Breast epithelium (tissue), 4 donors: ENCODE measurements around the gene GPR15. TPM values are rescaled to one million over a fixed set of nuclear protein-coding genes. Genes with fewer than 3 reads are reported as not detected.

ENCODE experiments used
- DNase-seq, 2 donors: peaks; one replicate each; pipeline ENCODE4 v3.0.0-alpha.2; 2019; ENCODE audit warnings: low spot score in 2 of 2
- H3K27ac ChIP-seq, 2 donors: fragments of 200-600 bp; sonication (generic) in 1 of 2; one replicate each; pipeline ENCODE4 v1.5.1; 2016 to 2019; ENCODE audit warnings: mild to moderate bottlenecking in 1 of 2
- H3K27me3 ChIP-seq, 2 donors: fragments of 200-600 bp; sonication (generic) in 1 of 2; one replicate each; pipeline versions ENCODE4 v1.5.1 to v1.6.0; 2017 to 2019; ENCODE audit warnings: control low read depth in 1 of 2, mild to moderate bottlenecking in 1 of 2
- H3K36me3 ChIP-seq: fragments of 200-600 bp; one replicate; pipeline ENCODE4 v1.5.1; 2019
- H3K4me1 ChIP-seq, 2 donors: fragments of 200-600 bp; sonication (generic); one replicate each; pipeline ENCODE4 v1.5.1; 2016 to 2019; ENCODE audit warnings: control low read depth in 1 of 2
- H3K4me3 ChIP-seq, 3 donors: fragments of 200-600 bp; sonication (generic); 1 replicate in 2 of 3; 2 replicates in 1 of 3; pipeline ENCODE4 v1.5.1; 2016 to 2019; ENCODE audit warnings: mild to moderate bottlenecking in 3 of 3, moderate library complexity in 2 of 3
- H3K9me3 ChIP-seq, 2 donors: fragments of 200-600 bp; sonication (generic) in 1 of 2; one replicate each; pipeline ENCODE4 v1.5.1; 2016 to 2019; ENCODE audit warnings: control low read depth in 1 of 2
- POLR2A ChIP-seq: fragments of 450-650 bp; IDR thresholded peaks from one replicate; pipeline ENCODE4 v1.6.1; 2016; ENCODE audit warnings: antibody characterized with exemption, mild to moderate bottlenecking, moderate library complexity
- POLR2AphosphoS5 ChIP-seq, 3 donors: sonication (generic); formaldehyde crosslinking; IDR thresholded peaks; one replicate each; pipeline ENCODE4 v1.6.1; 2017; ENCODE audit warnings: antibody characterized with exemption in 3 of 3
- intact Hi-C: fragments of 100-400 bp; cut with DNase I; formaldehyde crosslinking; loops from one replicate; pipeline ENCODE4 v1.15.1; 2023; ENCODE audit warnings: low total_unique reads
- total RNA-seq, 3 donors: library from RNA; depleted of rRNA; stranded (reverse); fragments of >200 nt; gene quantifications; one replicate each; pipeline ENCODE4 v1.1.0, GENCODE V29; 2016
- TF ChIP-seq, protein P1 (sequence below), 3 donors: fragments of 450-650 bp; IDR thresholded peaks; one replicate each; pipeline ENCODE4 v1.5.1; 2016 to 2017; ENCODE audit warnings: antibody characterized with exemption in 3 of 3, mild to moderate bottlenecking in 3 of 3, moderate library complexity in 3 of 3

The GPR15 gene
- total RNA-seq: 1 to 10 TPM in 1 of 3 donors, under 1 TPM in 1, not detected in 1; 0.59 to 1.6 TPM

DNA sequence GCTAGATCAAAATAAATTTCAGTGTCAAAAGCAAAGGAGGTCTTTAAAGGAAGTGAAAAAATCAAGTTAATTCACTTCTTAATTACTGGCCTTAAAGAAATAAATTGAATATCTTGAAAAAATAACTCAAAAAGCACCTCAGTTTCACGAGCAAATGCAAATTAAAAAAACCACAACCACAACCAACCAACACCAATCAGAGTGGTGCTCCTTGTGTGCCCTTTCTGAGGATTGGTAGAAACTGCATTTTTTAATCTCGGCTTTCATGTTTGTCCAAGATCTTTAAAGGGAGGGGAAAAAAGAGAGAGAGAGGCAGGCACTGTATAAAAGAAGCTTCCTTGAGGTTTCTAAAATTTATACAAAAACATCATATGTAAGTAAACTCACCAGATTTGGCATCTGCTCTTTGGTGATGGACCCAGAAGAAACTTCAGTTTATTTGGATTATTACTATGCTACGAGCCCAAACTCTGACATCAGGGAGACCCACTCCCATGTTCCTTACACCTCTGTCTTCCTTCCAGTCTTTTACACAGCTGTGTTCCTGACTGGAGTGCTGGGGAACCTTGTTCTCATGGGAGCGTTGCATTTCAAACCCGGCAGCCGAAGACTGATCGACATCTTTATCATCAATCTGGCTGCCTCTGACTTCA is at the start of gene GPR15:
GPR15 (plus strand) TSS at position 357 of the 653 bp plus-strand sequence; CDS start at position 413, 56 bp downstream.
- TF ChIP-seq POLR2A (no peak), POLR2AphosphoS5 (IDR thresholded peaks at IDR 0.05) (no peak)
- TF ChIP-seq, protein P1, sequence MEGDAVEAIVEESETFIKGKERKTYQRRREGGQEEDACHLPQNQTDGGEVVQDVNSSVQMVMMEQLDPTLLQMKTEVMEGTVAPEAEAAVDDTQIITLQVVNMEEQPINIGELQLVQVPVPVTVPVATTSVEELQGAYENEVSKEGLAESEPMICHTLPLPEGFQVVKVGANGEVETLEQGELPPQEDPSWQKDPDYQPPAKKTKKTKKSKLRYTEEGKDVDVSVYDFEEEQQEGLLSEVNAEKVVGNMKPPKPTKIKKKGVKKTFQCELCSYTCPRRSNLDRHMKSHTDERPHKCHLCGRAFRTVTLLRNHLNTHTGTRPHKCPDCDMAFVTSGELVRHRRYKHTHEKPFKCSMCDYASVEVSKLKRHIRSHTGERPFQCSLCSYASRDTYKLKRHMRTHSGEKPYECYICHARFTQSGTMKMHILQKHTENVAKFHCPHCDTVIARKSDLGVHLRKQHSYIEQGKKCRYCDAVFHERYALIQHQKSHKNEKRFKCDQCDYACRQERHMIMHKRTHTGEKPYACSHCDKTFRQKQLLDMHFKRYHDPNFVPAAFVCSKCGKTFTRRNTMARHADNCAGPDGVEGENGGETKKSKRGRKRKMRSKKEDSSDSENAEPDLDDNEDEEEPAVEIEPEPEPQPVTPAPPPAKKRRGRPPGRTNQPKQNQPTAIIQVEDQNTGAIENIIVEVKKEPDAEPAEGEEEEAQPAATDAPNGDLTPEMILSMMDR (IDR thresholded peaks at IDR 0.05): no peak
- Histone ChIP-seq H3K27me3 (no peaks in the 10 kb centered on the region), H3K4me1 (no peaks in the 10 kb centered on the region), H3K9me3 (no peaks in the 10 kb centered on the region), H3K36me3 (no peaks in the 10 kb centered on the region), H3K4me3 (no peak within 1 kb of the TSS), H3K27ac (no peak within 1 kb of the TSS)
- no peak for DNase-seq
- intact Hi-C loops: no loop called here

DNA sequence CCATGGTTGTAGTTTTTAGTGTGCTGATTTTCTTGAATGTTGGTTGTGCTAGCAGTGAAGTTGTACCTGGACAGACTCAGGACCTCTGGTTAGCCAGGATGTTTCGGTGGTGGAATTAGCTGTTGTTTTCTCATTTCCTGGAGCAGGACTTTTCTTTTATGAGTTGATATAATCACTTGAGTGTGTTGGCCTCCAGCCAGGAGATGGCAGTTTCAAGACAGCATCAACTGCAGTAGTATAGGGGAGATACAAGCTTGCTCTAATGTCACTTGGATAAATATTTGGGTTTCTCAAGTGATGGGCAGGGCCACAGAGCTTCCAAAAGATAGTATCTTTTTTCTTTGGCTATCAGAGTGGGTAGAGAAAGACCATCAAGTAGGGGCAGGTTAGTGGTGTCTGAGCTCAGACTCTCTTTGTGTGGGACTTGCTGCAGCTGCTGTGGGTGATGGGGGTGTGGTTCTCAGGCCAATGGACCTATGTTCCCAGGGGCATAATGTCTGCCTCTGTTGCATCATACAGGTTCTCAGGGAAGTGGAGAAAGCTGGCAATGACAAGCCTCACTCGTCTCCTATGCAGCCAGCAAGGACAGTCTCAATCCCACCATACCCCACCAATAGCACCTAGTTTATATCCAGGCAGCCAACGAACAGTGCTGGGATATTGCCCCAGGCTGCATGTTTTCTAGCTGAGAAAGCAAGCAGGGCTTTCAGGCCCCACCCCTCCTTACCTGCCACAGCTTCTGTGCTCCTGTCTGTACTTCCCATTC is 48.9 kb upstream of the GPR15 start:
- intact Hi-C loops: no loop called here
- H3K9me3 ChIP-seq: peaks cover 34 to 47% of the 10 kb centered on the region in 2 donors

DNA sequence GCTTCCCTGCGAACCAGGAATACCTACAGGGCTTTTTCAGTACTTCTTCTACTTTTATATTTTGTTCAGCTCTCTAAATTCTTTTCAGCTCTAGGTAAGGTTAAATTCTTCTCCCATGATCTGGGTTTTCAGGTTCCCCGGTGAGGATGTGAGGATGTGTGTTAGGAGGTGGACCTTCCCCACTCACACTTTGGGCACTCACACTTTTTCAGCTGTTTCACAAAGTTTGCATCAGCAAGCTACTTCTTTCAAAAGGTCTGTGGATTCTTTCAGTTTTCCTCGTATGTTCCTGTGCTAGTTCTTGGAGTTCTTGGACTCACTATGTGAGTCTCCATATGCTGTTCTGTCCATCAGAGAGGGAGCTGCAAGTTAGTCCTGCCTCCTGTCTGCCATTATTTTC is 48.2 kb upstream of the GPR15 start:
- no peak for DNase-seq
- Histone ChIP-seq H3K36me3 (no peaks in the 10 kb centered on the region), H3K4me1 (no peaks in the 10 kb centered on the region), H3K27ac (no peak overlapping the region), H3K27me3 (no peaks in the 10 kb centered on the region), H3K9me3 (peaks cover 26 to 48% of the 10 kb centered on the region in 2 donors), H3K4me3 (no peak overlapping the region)
- intact Hi-C loops: no loop called here
- TF ChIP-seq POLR2AphosphoS5 (IDR thresholded peaks at IDR 0.05) (no peak), POLR2A (no peak)
- TF ChIP-seq, protein P1 (IDR thresholded peaks at IDR 0.05): no peak

More for the DNA sequence above, 48.9 kb upstream of the GPR15 start:
- DNase-seq: no peak
- TF ChIP-seq, protein P1 (IDR thresholded peaks at IDR 0.05): no peak
- no peak for TF ChIP-seq POLR2AphosphoS5 (IDR thresholded peaks at IDR 0.05)
- TF ChIP-seq POLR2A: no peak
- no peaks in the 10 kb centered on the region for H3K27me3 ChIP-seq
- H3K36me3 ChIP-seq: no peaks in the 10 kb centered on the region
- no peak overlapping the region for H3K4me3 ChIP-seq
- no peak overlapping the region for H3K27ac ChIP-seq
- no peaks in the 10 kb centered on the region for H3K4me1 ChIP-seq

DNA sequence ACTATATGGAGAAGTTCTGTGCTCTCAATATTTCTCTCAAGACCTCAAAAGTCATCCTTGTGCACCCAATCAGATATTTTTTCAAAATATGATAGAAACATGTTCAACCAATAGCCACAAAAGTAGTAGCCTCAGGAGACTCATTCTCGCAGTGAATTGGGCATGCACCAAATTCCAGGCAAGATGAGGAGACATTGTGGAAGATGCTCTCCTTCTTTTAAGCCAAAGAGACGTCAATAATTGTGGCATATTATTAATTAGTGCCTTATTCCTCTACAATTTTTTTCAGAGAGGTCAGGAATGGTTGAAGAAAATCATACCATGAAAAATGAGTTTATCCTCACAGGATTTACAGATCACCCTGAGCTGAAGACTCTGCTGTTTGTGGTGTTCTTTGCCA is 34.4 kb upstream of the GPR15 start, which contains the start of gene OR5K2:
OR5K2 (plus strand) TSS at position 301 of the 400 bp plus-strand sequence; CDS start at position 301, 0 bp downstream.
- Histone ChIP-seq H3K9me3 (no peaks in the 10 kb centered on the region), H3K36me3 (no peaks in the 10 kb centered on the region), H3K4me1 (no peaks in the 10 kb centered on the region), H3K27me3 (no peaks in the 10 kb centered on the region), H3K27ac (no peak within 1 kb of the TSS), H3K4me3 (no peak within 1 kb of the TSS)
- no peak for DNase-seq
- intact Hi-C loops: no loop called here
- TF ChIP-seq, protein P1 (IDR thresholded peaks at IDR 0.05): no peak
- no peak for TF ChIP-seq POLR2AphosphoS5 (IDR thresholded peaks at IDR 0.05)
- no peak for TF ChIP-seq POLR2A

DNA sequence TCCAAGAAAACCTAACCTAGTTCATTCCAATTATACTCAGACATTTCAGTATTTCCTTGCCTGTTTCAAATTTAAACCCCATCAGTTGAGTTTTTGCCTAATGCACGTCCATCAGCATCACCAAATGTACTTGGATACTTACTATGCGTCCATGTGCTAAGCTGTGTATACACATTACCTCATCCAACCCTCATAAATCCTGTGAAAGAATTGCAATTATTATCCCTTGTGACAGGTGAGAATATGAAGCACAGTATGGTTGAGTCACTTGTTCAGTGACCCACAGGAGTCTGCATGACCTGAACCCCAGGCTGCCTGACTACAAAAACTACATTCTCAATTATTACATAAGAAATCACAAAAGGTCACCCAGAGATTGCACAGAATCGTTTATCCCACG is 31.8 kb upstream of the GPR15 start:
- no peaks in the 10 kb centered on the region for H3K27me3 ChIP-seq
- TF ChIP-seq POLR2AphosphoS5 (IDR thresholded peaks at IDR 0.05): no peak
- TF ChIP-seq POLR2A: no peak
- TF ChIP-seq, protein P1 (IDR thresholded peaks at IDR 0.05): no peak
- no peaks in the 10 kb centered on the region for H3K4me1 ChIP-seq
- H3K9me3 ChIP-seq: no peaks in the 10 kb centered on the region
- no peak for DNase-seq
- H3K27ac ChIP-seq: no peak overlapping the region
- no peaks in the 10 kb centered on the region for H3K36me3 ChIP-seq
- intact Hi-C loops: no loop called here
- H3K4me3 ChIP-seq: no peak overlapping the region
